Measurements from ENCODE around the gene IFIT1.
"Not testable (repeated sequence)": the region's sequence is repeated elsewhere in the genome, so short reads cannot be mapped to it uniquely, and the experiment has no call there.

Gene IFIT1

GRCh38 chr10:89403043-89403442 lies 10.6 kb downstream of the IFIT1 start:
- no peak for DNase-seq

- DNase-seq = no peak
Observed at GRCh38 chr10:89404104-89405047, 12.0 kb downstream of the IFIT1 start.

- DNase-seq = not testable (repeated sequence)
Observed at GRCh38 chr10:89406178-89406577, 13.8 kb downstream of the IFIT1 start.

GRCh38 chr10:89407792-89408191 lies 15.4 kb downstream of the IFIT1 start:
- not testable (repeated sequence) for DNase-seq

- not testable (repeated sequence) for DNase-seq
Observed at GRCh38 chr10:89409282-89409681, 16.9 kb downstream of the IFIT1 start.

GRCh38 chr10:89410551-89410950 lies 18.1 kb downstream of the IFIT1 start:
- not testable (repeated sequence) for DNase-seq

- not testable (repeated sequence) for DNase-seq
Observed at GRCh38 chr10:89411135-89411534, 18.7 kb downstream of the IFIT1 start.

- not testable (repeated sequence) for DNase-seq
Observed at GRCh38 chr10:89412276-89412675, 19.9 kb downstream of the IFIT1 start.

- no peak for DNase-seq
Observed at GRCh38 chr10:89413398-89413912, 21.0 kb downstream of the IFIT1 start.

GRCh38 chr10:89414146-89414878 lies 21.9 kb downstream of the IFIT1 start, which contains the start of gene IFIT5:
TSS of gene IFIT5 (plus strand) at chr10:89414568. CDS start at chr10:89414799, 231 bp downstream.
- peak; percentile 25 for DNase-seq

- no peak for DNase-seq
Observed at GRCh38 chr10:89414879-89415821, 22.7 kb downstream of the IFIT1 start.

GRCh38 chr10:89416465-89416864 lies 24.0 kb downstream of the IFIT1 start:
- no peak for DNase-seq

GRCh38 chr10:89419548-89419947 lies 27.1 kb downstream of the IFIT1 start:
- no peak for DNase-seq

GRCh38 chr10:89421018-89421476 lies 28.6 kb downstream of the IFIT1 start:
- DNase-seq = no peak

- DNase-seq = no peak
Observed at GRCh38 chr10:89425000-89425399, 32.6 kb downstream of the IFIT1 start.

- no peak for DNase-seq
Observed at GRCh38 chr10:89426230-89426868, 33.9 kb downstream of the IFIT1 start.

- DNase-seq = no peak
Observed at GRCh38 chr10:89427629-89428028, 35.2 kb downstream of the IFIT1 start.

- no peak for DNase-seq
Observed at GRCh38 chr10:89428877-89429276, 36.5 kb downstream of the IFIT1 start.

- DNase-seq = no peak
Observed at GRCh38 chr10:89431977-89432376, 39.6 kb downstream of the IFIT1 start.

GRCh38 chr10:89438525-89438924 lies 46.1 kb downstream of the IFIT1 start:
- DNase-seq = no peak

- no peak for DNase-seq
Observed at GRCh38 chr10:89440226-89441009, 48.0 kb downstream of the IFIT1 start.

Data from NCI-H774 (cell line).